Activated naive CD4-positive, alpha-beta T cell treated with anti-CD3 and anti-CD28 coated beads for 36 hours (primary cell): ENCODE data around the gene INKA1. TPM values are rescaled to one million over a fixed set of nuclear protein-coding genes. Genes with fewer than 3 reads are reported as not detected.

Source experiments
- CTCF ChIA-PET: fragments of 350-600 bp; sonication (Branson Sonifier 250); formaldehyde crosslinking; loops from one replicate; lab custom pipeline; 2021; ENCODE audit warnings: antibody characterized with exemption; lab: Charles Lee
- DNase-seq: peaks from one replicate; pipeline ENCODE4 v3.0.0-alpha.2; 2020
- H3K27ac Mint-ChIP-seq: one replicate; pipeline ENCODE4 v1.8.0; 2021; ENCODE audit warnings: mild to moderate bottlenecking, mixed read lengths
- H3K27me3 Mint-ChIP-seq: one replicate; pipeline ENCODE4 v1.8.0; 2021; ENCODE audit warnings: low read depth, mixed read lengths
- H3K36me3 Mint-ChIP-seq: one replicate; pipeline ENCODE4 v1.8.0; 2021; ENCODE audit warnings: low read depth, mixed read lengths
- H3K4me1 Mint-ChIP-seq: one replicate; pipeline ENCODE4 v1.8.0; 2021; ENCODE audit warnings: low read depth, mixed read lengths
- H3K4me3 Mint-ChIP-seq: one replicate; pipeline ENCODE4 v1.8.0; 2021; ENCODE audit warnings: mild to moderate bottlenecking, moderate library complexity, mixed read lengths
- H3K9me3 Mint-ChIP-seq: one replicate; pipeline ENCODE4 v1.8.0; 2021; ENCODE audit warnings: mixed read lengths
- intact Hi-C: fragments of 100-400 bp; cut with micrococcal nuclease; formaldehyde crosslinking; loops from one replicate; pipeline ENCODE4 v1.15.1; 2023
- total RNA-seq, 2 experiments: library from RNA; stranded (reverse); gene quantifications; one replicate each; pipeline ENCODE4 v1.2.3, GENCODE V29; 2021

The INKA1 gene
- total RNA-seq, 2 experiments from 2014 or later: 0.33 to 0.37 TPM

GRCh38 chr3:49788056-49788455 lies 15.0 kb upstream of the INKA1 start:
- H3K36me3 Mint-ChIP-seq: peaks cover 11% of the 10 kb centered on the region
- CTCF ChIA-PET: interaction anchor here (1.2 to 2.9 kb wide), 3 partner anchors 14 to 52 kb away, joined by 5 to 17 read pairs (median 6); no protein-coding TSS in a partner anchor
- no peak overlapping the region for H3K4me3 Mint-ChIP-seq
- H3K9me3 Mint-ChIP-seq: no peaks in the 10 kb centered on the region
- no peak overlapping the region for H3K27ac Mint-ChIP-seq
- H3K27me3 Mint-ChIP-seq: no peaks in the 10 kb centered on the region
- peaks cover 23% of the 10 kb centered on the region for H3K4me1 Mint-ChIP-seq
- DNase-seq: no peak
- intact Hi-C loops: loop anchor here (5.0 kb wide), 1 partner anchor 766 kb away; the partner anchor contains the start of gene NDUFAF3

DNA sequence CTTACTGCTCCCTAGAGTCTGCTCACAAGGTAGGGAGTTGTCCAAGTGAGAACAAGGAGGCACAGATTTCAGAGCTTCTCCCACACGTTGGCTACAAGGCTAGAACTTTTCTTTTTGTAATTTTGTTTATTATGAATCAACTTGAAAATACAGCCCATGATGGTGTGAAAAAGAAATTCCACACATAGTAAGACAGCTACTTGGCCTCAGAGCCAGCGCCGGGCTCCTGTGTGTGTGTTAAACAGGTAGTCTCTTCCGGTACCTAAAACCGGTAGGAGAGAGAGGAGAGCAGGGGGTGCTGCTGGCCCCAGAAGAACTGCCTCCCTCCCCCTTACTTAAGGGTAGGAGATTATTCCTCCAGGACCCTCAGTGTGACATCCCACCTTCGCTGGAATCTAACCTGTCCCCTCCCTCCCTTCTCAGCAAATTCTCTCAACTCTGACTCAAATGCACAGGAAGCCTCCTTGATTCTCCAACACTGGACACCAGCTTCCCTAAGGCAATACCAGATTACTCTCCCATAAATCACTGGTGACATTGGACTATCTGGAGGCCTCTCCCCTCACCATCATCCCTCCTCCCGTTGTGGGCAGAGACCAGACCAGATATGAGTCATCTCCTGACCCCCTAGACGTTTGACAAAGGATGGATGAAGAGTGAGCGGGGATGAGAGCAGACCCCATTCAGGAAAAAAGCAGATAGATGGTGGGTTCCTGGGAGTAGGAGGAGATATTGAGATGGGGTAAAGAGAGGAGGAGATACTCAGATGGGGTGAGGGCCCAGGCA lies 12.2 kb upstream of the INKA1 start:
- intact Hi-C loops: no loop called here
- Mint-ChIP-seq H3K9me3 (no peaks in the 10 kb centered on the region), H3K27ac (no peak overlapping the region), H3K4me3 (no peak overlapping the region), H3K4me1 (peaks cover 10% of the 10 kb centered on the region), H3K36me3 (no peaks in the 10 kb centered on the region), H3K27me3 (no peaks in the 10 kb centered on the region)
- DNase-seq: no peak
- CTCF ChIA-PET: interaction anchor here (0.6 to 0.7 kb wide), 2 partner anchors 16 to 49 kb away, joined by 4 read pairs; no protein-coding TSS in a partner anchor

DNA sequence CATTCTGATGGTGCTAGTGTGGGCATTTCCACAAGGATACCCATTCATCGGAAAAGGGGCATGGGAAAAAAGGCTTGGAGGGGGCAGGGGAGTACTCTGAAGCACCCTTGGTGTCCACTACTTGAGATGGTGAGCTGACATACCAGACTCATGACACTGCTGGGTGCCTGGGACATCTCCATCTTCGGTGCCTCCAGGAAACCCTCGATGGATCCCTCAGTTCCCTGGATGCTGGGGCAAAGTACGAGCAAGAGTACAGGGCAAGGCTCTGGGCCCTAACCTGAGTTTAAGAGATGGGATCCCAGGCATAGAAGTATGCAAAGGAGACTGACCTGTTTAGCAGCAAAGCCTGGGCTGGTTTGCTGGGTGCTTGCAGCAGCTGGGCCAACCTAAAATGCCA lies 11.5 kb upstream of the INKA1 start:
- peaks cover 9% of the 10 kb centered on the region for H3K4me1 Mint-ChIP-seq
- DNase-seq: no peak
- no peak overlapping the region for H3K27ac Mint-ChIP-seq
- CTCF ChIA-PET: no interaction called here
- H3K36me3 Mint-ChIP-seq: no peaks in the 10 kb centered on the region
- H3K9me3 Mint-ChIP-seq: no peaks in the 10 kb centered on the region
- no peak overlapping the region for H3K4me3 Mint-ChIP-seq
- intact Hi-C loops: no loop called here
- no peaks in the 10 kb centered on the region for H3K27me3 Mint-ChIP-seq

- H3K4me3 Mint-ChIP-seq: no peak overlapping the region
- H3K4me1 Mint-ChIP-seq: peaks cover 4% of the 10 kb centered on the region
- intact Hi-C loops: no loop called here
- no peak for DNase-seq
- no peaks in the 10 kb centered on the region for H3K36me3 Mint-ChIP-seq
- H3K27ac Mint-ChIP-seq: no peak overlapping the region
- H3K9me3 Mint-ChIP-seq: no peaks in the 10 kb centered on the region
- CTCF ChIA-PET: interaction anchor here (2.4 kb wide), 1 partner anchor 9 kb away, joined by 8 read pairs; no protein-coding TSS in a partner anchor
- no peaks in the 10 kb centered on the region for H3K27me3 Mint-ChIP-seq
Observed at GRCh38 chr3:49792371-49793150, 10.5 kb upstream of the INKA1 start.

DNA sequence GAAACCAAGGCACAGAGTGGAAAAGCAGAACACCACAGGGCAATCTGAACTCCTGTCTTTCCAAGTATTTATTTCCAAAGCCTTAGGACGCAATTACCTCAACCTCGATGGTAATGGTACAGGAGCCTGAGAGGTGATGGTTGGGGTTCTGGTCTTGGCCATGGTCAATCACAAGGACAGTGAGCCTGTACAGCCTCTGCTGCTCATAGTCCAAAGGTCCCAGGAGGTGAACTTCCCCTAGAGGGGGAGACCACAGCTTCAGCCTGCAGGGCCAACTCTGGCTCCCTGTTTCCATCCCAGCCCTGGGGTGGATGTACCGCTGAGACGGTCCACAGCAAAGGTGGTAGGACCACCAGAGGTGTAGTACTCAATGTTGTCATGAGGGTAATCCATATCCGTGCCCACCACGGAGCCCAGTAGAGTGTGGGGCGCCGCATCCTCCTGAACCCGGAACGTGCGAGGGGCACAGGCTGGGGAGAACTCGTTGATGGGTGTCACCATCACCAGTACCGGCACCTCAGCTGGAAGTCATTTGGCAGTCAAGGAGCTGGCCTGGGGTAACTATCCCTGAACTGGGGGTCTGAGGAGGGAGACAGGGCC lies 9.5 kb upstream of the INKA1 start:
- intact Hi-C loops: no loop called here
- H3K27ac Mint-ChIP-seq: no peak overlapping the region
- CTCF ChIA-PET: interaction anchor here (2.4 kb wide), 1 partner anchor 8 kb away, joined by 8 read pairs; no protein-coding TSS in a partner anchor

DNA sequence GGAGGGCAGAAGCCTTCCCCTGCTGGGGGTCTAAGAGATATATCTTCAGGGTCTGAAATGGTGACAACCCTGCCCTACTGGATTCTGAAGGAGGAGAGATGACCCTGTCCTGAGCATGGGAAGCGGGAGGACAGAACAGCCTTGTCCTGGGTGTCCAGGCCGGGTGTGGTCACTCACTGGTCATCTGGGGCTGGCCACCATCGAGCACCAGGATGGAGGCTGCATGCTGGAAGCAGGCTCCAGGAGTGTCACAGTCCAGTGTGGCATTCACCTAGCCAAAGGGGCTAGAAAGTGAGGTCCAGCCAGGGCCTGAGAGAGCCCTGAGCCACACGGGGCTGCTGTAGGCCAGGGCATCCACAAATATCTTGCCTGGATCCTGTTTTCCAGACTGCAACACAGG lies 8.6 kb upstream of the INKA1 start:
- no peak overlapping the region for H3K4me3 Mint-ChIP-seq
- peaks cover 4% of the 10 kb centered on the region for H3K4me1 Mint-ChIP-seq
- no peak for DNase-seq
- H3K9me3 Mint-ChIP-seq: no peaks in the 10 kb centered on the region
- intact Hi-C loops: no loop called here
- no peaks in the 10 kb centered on the region for H3K36me3 Mint-ChIP-seq
- no peak overlapping the region for H3K27ac Mint-ChIP-seq
- CTCF ChIA-PET: interaction anchor here (2.4 kb wide), 1 partner anchor 7 kb away, joined by 8 read pairs; no protein-coding TSS in a partner anchor
- H3K27me3 Mint-ChIP-seq: no peaks in the 10 kb centered on the region

More for the DNA sequence above, 9.5 kb upstream of the INKA1 start:
- no peak overlapping the region for H3K4me3 Mint-ChIP-seq
- H3K4me1 Mint-ChIP-seq: peaks cover 4% of the 10 kb centered on the region
- H3K36me3 Mint-ChIP-seq: no peaks in the 10 kb centered on the region
- H3K27me3 Mint-ChIP-seq: no peaks in the 10 kb centered on the region
- no peak for DNase-seq
- no peaks in the 10 kb centered on the region for H3K9me3 Mint-ChIP-seq

DNA sequence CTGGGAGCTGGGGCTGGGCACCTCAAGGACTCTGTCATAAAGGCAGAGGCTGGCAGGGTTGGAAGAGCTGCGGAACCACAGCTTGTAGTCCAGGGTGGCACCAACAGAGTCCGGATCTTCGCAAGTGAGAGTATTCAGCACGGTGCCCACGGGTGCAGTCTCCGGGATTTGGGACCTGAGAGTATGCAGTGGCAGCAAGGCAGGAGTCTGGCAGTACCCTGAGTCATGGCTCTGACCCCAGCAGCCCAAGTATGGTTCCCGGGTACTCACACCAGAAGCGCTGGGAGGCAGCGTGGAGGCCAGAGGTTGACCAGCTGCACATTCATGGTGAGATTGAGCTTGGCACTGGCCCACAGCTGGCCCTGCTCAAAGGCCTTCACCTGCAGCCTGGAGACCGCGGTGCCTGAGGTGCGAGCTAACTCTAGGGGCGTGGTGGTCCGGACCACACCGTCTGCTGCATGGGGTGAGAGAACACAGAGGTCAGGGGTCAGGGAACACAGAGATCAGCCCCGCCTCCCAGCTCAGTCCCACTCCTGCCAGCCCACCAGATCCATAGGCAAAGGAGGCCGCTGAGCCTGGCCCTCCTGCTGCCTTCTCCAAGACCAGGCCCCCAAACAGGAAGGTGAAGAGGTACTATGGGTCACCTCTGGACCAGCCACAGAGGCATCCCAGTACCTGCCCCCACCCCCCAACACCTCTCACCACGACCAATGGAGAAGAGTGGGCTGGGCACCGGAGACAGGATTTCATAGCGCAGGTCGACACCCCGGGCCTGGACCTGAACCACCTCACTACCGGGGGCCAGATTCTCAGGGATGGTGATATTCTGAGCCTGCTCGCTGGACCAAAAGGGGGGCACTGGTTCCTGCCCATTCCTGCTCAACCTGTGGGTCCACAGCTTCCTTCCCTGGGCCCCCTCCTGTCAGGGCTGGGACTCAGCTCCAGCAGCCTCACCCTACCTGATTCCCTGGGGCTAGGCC lies 7.8 kb upstream of the INKA1 start:
- CTCF ChIA-PET: interaction anchor here (0.6 kb wide), 1 partner anchor 194 kb away, joined by 3 read pairs; no protein-coding TSS in a partner anchor
- no peaks in the 10 kb centered on the region for H3K9me3 Mint-ChIP-seq
- no peak overlapping the region for H3K4me3 Mint-ChIP-seq
- no peaks in the 10 kb centered on the region for H3K36me3 Mint-ChIP-seq
- H3K27me3 Mint-ChIP-seq: no peaks in the 10 kb centered on the region
- intact Hi-C loops: no loop called here
- H3K27ac Mint-ChIP-seq: no peak overlapping the region
- H3K4me1 Mint-ChIP-seq: peaks cover under 1% of the 10 kb centered on the region
- no peak for DNase-seq

GRCh38 chr3:49799105-49799504 lies 4.0 kb upstream of the INKA1 start:
- intact Hi-C loops: no loop called here
- no peak for DNase-seq
- H3K27me3 Mint-ChIP-seq: peaks cover 2% of the 10 kb centered on the region
- H3K9me3 Mint-ChIP-seq: no peaks in the 10 kb centered on the region
- CTCF ChIA-PET: interaction anchor here (0.6 to 11.0 kb wide), 3 partner anchors 38 to 223 kb away, joined by 3 to 165 read pairs (median 6); no protein-coding TSS in a partner anchor
- H3K36me3 Mint-ChIP-seq: no peaks in the 10 kb centered on the region
- H3K27ac Mint-ChIP-seq: no peak overlapping the region
- no peak overlapping the region for H3K4me3 Mint-ChIP-seq
- peaks cover 7% of the 10 kb centered on the region for H3K4me1 Mint-ChIP-seq

GRCh38 chr3:49799761-49800160 lies 3.3 kb upstream of the INKA1 start, which contains the start of gene CDHR4:
Gene CDHR4, minus strand, starts transcription at chr3:49799873. Its CDS starts 61 bp downstream, at chr3:49799812.
- Mint-ChIP-seq H3K9me3 (no peaks in the 10 kb centered on the region), H3K36me3 (no peaks in the 10 kb centered on the region), H3K4me1 (peaks cover 11% of the 10 kb centered on the region), H3K4me3 (no peak within 1 kb of the TSS), H3K27ac (no peak within 1 kb of the TSS), H3K27me3 (peaks cover 2% of the 10 kb centered on the region)
- DNase-seq: no peak
- intact Hi-C loops: no loop called here
- CTCF ChIA-PET: interaction anchor here (11.0 kb wide), 1 partner anchor 38 kb away, joined by 165 read pairs; no protein-coding TSS in a partner anchor

DNA sequence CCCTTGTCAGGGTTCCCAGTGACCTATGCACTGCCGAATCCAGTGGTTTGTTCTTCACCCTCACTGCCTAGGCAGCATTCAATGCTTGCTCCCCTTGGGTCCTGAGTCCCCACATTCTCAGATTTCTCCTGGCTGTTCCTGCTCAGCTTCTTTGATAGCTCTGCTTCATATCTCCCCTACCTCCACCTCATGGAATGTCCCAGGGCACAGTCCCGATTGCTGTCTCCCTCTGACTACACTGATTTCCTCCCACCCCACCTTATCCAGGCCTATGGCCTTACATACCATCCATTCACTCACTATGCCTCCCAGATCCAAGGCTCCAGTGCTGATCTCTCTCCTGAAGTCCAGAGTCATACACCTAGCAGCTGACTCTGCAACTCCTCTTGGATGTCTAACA lies 1.9 kb upstream of the INKA1 start:
- CTCF ChIA-PET: interaction anchor here (0.8 to 11.0 kb wide), 6 partner anchors 8 to 82 kb away, joined by 3 to 165 read pairs (median 8); partner anchors contain the start of gene AMIGO3
- DNase-seq: no peak
- intact Hi-C loops: no loop called here
- Mint-ChIP-seq H3K36me3 (no peaks in the 10 kb centered on the region), H3K4me3 (no peak overlapping the region), H3K9me3 (no peaks in the 10 kb centered on the region), H3K4me1 (peaks cover 24% of the 10 kb centered on the region), H3K27me3 (peaks cover 2% of the 10 kb centered on the region), H3K27ac (no peak overlapping the region)
